Fibroblast of the conjunctiva (primary cell): Measurements from ENCODE around the gene BAIAP2.
A peak's percentile ranks its signal among the peaks of the same experiment; 100 is the strongest.

Experiments
- DNase-seq: peaks from one replicate; pipeline ENCODE4 v3.0.0-alpha.2; 2010; ENCODE audit warnings: low read depth

BAIAP2 gene

DNA sequence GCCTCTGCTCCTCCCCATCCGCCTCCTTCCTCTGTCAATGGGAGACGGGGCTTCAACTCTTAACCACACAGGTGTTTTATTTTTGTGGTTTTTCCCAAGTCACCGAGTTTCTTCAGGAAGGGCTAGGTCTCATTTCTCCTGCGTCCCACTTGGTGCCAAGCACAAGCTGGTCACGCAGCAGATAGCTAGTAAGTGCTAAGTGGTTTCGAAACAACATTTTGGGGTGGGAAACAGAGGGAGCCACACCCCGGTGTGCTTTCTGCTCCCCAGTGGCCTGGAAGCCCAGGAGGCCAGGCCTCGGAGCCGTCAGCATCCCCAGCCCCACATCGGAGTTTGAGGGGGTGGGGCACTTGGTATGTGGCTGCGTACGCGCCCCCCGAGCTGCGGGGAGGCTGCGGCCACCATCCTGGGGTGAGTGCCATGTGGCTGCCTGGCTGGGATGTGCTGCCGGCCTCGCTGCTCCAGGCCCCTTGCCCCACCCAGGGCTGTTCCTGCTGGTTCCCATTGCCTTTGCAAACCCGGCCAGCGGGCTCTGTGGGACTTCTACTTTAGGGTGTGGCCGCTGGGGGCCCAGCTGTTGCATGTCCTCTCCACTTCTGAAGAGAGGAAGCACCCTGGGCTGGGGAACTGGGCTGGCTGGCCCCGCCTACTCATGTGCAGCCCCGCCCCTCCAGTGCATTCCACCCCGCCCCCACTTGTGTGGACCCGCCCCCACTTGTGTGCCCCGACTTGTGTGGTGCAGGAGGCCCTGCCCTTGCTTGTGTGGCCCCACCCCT lies 55.6 kb downstream of the BAIAP2 start:
- no peak for DNase-seq

DNA sequence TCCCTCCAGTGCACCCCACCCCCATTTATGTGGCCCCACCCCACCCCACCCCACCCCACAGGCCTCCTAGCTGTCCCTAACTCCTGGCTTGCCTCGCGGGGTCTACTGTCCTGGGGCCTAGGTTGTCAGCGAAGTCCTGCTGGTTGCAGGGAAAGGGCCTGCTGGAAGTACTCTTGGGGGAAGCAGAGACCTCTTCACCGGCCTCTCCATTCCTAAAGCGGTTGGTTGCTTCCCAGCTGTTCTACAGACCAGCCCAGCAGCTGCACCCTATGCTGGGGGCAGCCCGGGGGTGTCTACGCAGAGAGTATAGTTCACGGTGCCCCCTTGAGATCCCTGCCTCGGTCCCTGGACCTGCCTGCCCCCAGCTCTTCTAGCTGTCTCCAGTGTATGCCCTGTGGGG lies 56.2 kb downstream of the BAIAP2 start:
- no peak for DNase-seq

DNA sequence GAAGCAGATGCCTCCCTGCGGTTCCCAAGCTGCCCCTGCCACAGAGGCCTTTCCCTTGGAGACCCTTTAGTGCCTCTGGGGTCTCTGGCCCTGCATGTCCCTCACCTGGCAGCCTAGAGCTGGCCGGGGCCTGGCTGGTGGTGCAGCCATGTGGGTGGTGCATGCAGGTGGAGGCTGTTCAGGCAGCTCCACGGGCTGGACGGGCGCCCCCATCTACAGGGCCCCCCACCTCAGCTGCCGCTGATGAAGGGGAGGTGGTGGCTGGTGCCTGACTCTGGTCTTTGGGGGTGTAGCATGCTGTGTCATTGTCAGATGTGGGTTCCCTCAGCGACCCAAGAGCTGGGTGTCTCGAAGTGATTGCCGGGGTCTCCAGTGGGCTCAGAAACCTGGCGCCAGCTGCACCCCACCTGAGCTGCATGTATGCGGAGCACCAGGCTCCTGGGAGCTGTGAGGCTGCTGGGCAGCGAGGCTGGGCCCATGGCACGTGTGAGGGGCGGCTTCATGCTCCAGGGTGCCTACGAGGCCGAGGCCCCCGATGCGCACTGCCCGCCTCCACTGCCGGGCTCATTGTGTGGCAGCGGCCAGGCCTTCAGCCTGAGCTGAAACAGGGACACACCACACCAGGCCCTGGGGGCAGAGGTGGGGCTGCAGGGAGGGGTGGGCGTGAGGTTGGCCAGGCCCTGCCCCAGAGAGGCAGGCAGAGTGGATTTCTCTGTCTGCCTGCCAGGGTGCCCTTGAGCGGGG lies 57.0 kb downstream of the BAIAP2 start:
- DNase-seq, result no peak

DNA sequence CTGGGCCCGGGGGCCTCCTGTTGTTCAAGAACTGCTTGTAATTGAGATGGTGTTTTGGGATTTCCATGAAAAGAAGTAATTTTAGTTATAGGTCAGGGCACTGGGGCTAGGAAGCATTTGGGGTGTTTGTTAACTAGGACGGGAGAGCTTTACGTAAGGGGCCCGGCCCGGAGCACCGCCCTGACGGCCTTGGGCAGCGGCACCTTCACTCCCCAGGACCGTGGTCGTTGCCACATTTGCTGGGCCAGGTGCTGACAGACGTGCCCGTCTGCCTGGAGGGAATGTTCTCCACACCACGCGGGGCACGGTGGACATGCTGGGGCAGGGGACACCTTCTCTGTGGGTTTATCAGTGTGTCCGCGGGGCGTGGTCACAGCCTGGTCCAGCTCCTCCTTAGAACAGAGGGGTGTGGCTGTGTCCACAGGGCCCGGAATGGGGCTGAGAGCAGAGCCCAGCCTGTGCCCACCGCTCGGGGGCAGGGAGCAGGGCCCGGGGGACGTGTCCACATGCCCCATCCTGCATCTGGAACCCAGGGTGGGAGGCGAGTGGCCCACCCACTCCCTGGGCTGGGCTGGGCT lies 57.7 kb downstream of the BAIAP2 start:
- no peak for DNase-seq

DNA sequence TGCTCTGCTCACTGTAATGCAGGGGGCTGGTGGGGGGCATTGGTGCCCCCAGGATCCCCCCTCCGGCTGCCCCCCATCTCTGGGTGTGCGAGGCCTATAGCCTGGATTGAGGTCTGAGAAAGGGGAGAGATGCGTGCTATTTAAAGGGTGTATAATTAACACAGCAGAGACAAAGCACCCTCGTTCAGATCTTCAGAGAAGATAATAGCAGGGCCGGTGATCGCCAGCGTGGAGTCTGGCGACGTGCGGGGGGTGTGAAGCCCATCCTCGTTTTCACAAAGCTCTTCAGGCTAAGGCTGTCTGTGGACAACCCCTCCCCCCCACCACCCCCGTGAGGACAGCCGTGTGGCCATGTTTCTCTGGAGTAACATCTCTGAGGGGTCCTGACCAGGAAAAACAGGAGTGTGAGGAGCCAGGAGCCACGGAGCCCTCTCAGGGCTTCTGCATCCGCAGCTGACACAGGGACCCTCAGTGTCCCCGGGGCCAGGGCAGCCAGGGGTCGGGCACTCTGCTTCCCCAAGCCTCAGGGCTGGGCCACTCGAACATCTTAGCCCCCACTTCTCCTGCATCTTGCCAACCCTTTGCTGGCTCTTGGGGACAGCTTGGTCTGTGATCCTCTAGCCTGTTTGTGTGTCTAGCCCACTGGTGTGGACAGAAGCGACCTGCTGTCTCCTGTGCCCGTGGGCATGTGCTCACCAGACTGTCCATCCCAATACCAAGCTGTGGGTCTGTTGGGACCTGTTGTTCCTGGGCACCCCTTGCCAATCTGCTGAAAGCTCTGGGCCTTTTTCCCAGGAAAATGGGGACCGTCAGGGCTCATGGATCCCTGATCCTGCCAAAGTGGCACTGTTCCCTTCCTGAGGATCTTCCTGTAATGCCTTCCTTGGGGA lies 58.9 kb downstream of the BAIAP2 start:
- DNase-seq, result no peak

DNA sequence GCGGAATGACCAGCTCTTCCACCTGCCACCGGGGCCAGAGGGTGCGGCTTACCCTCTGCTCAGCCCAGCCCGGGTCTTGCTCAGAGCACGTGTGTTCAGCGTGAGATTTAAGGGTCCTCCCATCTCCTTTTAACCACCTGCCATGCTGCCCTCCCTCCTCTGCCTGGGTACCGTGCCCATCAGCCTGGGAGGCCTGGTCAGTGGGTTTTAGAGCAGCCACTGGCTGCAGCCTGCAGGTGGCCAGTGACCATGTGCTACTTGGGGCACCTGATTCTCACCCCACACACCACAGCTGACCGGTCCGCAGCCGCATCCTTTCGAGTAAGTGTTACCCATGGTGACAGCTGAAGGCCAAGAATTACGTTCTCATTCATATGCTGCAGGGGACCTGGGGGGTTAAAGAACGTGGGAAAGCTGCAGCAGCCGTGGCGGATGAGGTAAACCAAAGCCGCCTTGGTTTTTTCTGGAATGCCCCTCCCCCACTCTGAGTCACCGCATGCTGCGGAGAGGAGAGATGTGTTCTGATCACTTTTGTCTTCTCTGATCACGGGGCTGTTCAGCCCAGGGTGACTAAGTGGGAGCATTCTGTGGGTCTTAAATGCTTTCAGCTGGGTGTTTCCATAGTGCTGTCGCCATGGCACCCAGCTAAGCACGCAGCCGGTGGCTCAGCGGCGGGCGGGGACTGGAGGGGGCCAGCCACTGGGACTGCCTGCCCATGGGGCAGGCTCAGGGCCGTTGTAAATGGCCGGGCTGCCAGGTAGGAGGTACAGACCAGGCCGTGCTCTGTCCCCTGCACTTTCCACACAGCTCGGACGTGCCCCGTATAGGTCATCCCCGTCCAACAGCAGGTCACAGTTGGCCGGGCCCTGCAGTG lies 59.8 kb downstream of the BAIAP2 start:
- DNase-seq, result peak; percentile 98

DNA sequence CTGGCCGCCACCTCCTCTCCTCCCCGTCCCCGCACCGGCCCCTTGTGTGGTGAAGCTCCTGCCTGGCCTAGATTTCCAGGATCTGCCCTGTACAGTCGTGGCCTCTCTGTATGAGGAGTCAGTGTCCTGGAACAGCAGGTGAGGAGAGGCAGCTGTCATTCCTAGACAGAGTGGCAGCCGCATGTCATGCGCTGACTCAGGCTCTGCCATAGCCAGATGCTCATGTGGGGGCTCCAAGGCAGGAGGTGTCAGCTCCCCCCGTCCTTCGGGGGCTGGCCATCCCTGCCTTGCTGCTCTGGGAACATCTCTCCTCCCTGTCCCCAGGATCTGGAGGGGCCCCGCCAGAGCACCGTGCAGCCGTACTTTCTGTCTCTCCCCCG lies 60.4 kb downstream of the BAIAP2 start:
- DNase-seq, result no peak

DNA sequence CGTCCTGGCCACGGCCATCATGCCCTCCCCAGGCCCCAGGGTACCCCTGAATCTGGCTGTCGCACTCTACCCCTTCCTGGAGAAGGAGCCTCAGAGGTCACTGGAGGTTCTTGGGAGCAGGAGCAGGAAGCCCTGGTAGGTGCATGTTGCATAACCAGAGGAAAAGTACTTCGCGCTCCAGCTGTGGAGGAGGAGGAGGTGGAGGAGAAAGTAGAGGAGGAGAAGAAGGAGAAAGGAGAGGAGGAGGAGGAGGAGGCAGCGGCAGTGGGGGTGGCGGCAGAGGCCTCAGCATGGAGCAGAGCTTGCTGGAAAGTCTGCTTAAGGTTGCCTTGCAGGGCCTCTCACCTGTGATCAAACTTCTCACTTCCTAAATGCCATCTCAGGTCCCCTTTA lies 61.8 kb downstream of the BAIAP2 start:
- DNase-seq, result no peak

DNA sequence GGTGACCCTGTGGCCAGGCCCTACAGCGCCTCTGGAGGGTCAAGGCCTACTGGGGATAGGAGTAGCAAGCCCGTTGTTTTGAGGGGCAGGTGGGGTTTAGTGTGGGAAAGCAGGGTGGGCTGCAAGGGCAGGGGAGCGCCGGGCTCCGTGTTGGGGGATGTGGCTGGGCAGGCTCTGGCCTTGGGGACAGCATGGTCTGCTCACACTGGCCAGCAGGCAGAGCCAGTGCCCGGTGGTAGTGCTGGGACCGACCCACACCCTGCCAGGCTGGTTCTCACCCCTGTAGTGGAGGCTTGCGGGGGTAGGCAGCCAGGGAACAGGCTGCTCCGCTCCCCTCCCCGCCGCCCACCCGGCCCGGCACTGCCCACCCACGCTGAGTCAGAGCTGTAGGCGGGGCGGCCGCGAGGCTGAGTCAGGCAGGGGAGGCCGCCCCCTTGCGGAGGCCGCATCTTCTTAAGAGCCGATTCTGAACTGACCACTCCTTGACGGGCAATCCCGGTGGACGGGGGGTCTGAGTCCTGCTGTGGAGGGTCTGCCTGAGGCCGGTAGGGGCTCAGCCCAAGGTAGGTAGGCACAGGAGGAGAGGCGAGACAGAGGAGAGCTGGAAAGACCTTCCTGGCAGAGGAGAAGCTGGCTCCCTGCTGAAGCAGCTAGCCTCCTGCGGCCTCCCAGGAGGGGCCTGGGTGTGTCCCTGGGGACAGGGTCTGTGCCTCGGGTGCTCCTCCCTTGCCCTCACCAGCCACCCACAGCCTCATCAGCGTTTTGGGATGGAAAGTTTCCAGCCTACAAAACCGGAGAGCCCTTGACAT lies 62.4 kb downstream of the BAIAP2 start:
- peak; percentile 67 for DNase-seq

DNA sequence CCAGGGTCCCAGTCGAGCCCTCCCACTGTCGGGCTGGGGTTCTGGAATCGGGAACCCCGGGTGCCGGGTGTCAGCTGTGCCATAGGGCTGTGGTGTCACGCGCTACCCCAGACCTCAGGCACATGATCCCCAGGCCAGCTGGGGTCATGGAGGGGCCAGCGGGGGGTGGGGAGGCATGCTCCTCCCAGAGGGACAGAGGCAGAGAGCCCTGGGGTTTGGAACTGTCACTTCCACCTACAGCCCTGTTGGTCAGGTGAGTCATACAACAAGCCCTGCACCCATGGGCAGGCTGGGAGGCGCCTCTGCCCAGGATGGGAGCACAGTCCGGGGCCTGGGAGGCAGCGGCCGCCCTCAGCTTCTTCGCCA lies 63.0 kb downstream of the BAIAP2 start:
- no peak for DNase-seq

DNA sequence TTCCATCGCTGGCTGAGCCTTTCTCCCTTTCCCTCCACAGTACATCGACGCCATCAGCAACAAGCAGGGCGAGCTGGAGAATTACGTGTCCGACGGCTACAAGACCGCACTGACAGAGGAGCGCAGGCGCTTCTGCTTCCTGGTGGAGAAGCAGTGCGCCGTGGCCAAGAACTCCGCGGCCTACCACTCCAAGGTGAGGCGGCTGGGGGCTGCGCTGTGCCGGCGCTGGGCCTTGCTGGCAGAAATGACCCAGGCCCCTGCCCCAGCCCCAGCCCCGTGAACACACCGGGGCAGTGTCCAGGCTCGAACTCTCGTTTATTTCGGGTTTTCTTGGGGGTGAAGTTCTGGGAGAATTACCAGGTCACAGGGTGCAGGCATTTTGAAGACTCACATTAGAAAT lies 64.9 kb downstream of the BAIAP2 start:
- DNase-seq, result no peak

DNA sequence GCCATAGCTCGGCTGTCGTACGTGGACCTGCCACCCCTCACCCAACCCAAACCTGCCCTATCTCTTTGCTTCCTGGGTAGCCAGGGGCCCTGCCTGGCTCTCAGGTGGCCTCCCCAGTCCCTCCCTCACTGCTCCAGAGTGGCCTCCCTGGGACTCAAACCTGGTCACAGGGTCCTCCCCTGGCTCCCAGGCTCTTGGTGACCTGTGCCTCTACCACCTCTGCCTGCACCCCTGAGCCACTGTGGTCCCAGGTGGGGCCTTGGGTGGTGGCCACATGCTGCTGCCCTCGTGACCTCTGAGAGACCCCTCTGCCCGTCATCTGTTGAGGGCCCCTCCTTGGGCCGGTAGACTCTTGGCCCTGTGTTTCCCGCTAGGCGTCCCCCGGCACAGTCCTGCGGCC lies 65.7 kb downstream of the BAIAP2 start:
- DNase-seq, result no peak

DNA sequence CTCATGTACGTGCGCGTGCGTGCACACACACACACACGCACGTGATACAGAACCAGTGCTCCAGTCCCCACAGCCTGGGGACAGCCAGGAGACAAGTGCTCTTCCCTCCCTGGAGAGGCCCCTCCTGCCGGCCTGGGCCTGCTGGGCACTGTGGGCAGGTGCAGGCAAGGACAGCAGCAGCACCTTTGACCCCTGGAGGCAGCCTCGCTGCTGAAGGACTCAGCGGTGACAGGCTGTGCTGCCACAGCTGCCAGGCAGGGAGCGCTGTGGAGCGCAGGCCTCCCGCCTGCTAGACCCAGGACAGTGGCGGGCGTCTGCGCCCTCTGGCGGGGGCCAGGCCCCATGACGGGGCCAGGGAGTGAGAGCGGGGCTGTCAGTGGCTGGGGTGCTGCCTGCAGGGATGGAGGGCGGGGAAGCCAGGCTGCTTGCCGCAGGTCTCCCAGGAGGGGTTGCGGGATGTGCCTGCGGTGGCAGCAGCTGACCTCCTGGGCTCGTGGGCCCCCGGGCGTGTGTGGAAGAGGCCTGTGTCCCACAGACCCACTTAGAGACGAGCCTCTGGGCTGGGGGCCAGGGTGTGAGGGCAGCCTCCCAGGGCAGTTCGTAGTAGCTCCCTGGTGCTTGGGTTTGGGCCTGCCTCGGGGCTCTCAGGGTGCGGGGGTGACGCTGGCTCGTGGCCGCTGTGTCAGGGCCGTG lies 66.8 kb downstream of the BAIAP2 start:
- peak; percentile 54 for DNase-seq

DNA sequence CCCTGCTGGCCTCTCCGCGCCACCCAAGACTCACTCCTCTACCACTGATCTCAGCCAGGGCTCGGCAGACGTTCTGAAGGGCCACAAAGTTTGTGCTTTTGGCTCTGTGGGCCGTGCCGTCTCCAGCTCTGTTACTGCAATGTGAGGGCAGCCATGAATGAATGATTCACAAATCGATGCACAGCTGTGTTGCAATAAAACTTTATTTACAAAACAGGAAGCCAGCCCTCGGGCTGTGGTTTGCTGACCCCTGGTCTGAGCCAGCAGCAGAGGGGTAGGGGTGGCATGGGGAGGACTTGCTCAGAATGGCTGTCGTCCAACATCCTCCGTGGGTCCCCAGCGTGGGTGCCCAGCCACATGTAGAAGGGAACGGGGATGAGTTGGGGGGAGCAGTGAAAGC lies 67.4 kb downstream of the BAIAP2 start:
- DNase-seq, result no peak

DNA sequence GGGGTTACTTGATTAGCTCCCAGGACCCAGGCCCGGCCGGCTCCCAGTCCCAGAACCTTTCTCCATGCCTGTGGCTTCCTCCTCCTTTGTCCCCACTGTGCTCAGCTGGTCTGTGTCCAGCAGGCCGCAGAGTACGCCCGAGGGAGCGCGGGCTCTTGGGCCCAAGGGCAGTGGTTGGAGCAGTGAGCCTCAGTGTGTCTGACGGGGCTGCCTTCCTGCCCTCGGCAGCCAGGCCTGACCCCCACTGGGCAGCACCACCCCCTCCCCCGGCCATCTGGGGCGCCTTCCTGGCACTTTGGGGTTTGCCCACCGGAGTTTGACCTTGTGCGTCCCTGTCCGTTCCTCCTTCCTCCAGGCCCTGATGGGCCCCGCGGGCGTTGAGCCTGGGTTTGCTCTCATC lies 67.9 kb downstream of the BAIAP2 start:
- DNase-seq, result no peak

DNA sequence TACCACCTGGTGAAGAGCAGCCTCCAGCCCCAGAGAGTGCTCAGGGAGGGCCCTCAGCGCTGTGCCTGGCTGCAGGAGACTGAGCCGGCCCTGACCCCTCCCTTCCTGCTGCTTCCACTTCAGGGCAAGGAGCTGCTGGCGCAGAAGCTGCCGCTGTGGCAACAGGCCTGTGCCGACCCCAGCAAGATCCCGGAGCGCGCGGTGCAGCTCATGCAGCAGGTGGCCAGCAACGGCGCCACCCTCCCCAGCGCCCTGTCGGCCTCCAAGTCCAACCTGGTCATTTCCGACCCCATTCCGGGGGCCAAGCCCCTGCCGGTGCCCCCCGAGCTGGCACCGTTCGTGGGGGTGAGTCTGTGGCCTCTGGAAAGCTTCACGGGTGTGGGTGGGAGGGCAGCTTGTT lies 68.4 kb downstream of the BAIAP2 start:
- no peak for DNase-seq

DNA sequence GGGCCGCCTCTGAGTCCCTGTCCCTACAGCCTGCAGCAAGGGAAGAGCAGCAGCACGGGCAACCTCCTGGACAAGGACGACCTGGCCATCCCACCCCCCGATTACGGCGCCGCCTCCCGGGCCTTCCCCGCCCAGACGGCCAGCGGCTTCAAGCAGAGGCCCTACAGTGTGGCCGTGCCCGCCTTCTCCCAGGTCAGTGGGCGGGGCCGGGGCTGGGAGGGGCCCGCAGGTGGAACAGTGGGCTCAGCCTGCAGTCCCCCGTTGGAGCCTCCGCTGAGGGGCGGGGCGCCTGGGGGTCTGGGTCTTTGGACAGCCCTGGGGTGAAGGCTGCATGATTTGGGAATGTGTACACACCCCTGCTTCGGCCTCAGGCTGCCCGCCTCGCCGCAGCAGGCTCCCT lies 71.8 kb downstream of the BAIAP2 start:
- no peak for DNase-seq

DNA sequence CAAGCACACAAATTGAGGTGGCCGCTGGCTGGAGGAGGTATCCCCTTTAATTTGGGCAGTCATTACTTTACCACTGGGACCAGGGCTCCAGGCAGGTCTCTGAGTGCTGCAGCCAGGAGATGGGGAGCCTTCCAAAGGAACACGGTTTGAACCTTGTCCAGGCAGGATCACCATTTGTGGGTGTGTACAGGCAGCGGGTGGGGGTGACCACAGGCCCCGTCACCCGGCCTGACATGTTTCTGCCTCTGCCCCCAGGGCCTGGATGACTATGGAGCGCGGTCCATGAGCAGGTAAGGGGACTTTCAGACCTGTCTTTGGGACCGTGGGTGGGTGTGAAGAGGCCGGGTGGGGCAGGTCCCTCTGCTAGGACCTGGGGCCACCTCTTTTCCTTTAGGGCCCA lies 73.3 kb downstream of the BAIAP2 start:
- no peak for DNase-seq

DNA sequence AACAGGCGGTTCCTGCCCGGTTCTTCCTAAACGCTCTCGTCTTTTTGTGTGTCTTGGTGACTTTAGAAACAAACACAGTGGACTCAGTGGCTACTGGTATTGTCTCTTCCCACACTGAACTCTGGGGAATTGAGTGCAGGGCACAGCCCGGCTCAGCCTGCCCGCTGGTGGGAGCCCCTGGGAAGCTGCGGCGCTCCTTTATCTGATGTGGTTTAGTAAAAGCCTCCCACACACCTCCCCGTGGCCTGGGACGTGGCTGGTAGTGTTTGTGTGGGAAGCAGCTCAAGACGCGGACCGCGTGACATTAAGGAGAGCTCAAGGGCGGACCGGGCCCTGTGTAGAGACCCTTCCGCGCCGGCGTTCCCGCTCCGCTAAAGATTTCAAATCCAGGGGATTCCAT lies 75.0 kb downstream of the BAIAP2 start:
- no peak for DNase-seq

DNA sequence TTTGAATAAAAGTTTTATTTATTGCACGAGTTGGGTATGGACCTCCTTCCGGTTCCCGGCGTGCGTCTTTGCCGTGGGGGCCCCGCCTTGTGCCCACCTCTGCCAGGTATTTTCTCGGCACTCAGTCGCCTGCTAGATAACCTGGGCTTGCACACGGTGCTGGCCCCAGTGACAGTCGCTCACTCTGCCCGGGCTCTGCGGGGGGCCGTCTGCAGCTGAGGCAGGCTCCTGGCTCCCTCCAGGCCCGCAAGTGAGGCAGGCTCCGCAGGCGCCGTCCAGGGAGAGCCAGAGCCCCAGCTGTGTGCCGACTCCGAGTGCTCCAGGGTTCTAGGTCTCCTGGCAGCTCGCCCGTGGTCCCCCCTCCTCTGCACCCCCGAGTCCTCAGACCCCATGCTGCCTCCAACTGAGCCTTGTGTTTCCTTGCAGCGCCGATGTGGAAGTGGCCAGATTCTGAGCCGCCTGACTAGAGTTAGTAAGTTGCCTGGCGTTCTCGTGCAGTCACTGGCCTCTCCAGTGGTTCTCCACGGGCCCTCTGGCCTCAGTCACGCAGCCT lies 75.6 kb downstream of the BAIAP2 start:
- DNase-seq, result no peak
